Osteocyte (in vitro differentiated cells): ENCODE results near the gene SLC38A8. TPM values are rescaled to one million over a fixed set of nuclear protein-coding genes. Genes with fewer than 3 reads are reported as not detected.

Experiments used
- DNase-seq: peaks from one replicate; pipeline ENCODE4 v3.0.0; 2021; ENCODE audit warnings: mixed read lengths; ENCODE audit not compliant: unreplicated experiment; ENCODE audit errors: extremely low spot score
- H3K27ac Mint-ChIP-seq: one replicate; pipeline ENCODE4 v1.8.0; 2021; ENCODE audit warnings: mild to moderate bottlenecking, mixed read lengths; ENCODE audit not compliant: unreplicated experiment
- H3K27me3 Mint-ChIP-seq: one replicate; pipeline ENCODE4 v1.8.0; 2021; ENCODE audit warnings: mixed read lengths; ENCODE audit not compliant: unreplicated experiment
- H3K36me3 Mint-ChIP-seq: one replicate; pipeline ENCODE4 v1.8.0; 2021; ENCODE audit warnings: mixed read lengths; ENCODE audit not compliant: unreplicated experiment
- H3K4me1 Mint-ChIP-seq: one replicate; pipeline ENCODE4 v1.8.0; 2021; ENCODE audit warnings: mixed read lengths; ENCODE audit not compliant: unreplicated experiment
- H3K4me3 Mint-ChIP-seq: one replicate; pipeline ENCODE4 v1.8.0; 2021; ENCODE audit warnings: mild to moderate bottlenecking, moderate library complexity, mixed read lengths; ENCODE audit not compliant: unreplicated experiment
- H3K9me3 Mint-ChIP-seq: one replicate; pipeline ENCODE4 v1.8.0; 2021; ENCODE audit warnings: mixed read lengths; ENCODE audit not compliant: unreplicated experiment
- long read RNA-seq: library from polyadenylated mRNA; unstranded; transcript quantifications from one replicate; pipeline ENCODE4 v2.0.0, GENCODE V29; 2021
- total RNA-seq: library from RNA; stranded (reverse); gene quantifications from 2 replicates; pipeline ENCODE4 v1.2.1, GENCODE V29; 2021
- TF ChIP-seq, protein P1 (sequence below): fragments of 200-600 bp; sonication (generic); IDR thresholded peaks from 2 replicates; pipeline ENCODE4 v1.5.0; 2021; ENCODE audit warnings: antibody characterized with exemption, mild to moderate bottlenecking, moderate library complexity

SLC38A8 gene
- not detected in 2 replicates for total RNA-seq
- long read RNA-seq = 0 reads

DNA sequence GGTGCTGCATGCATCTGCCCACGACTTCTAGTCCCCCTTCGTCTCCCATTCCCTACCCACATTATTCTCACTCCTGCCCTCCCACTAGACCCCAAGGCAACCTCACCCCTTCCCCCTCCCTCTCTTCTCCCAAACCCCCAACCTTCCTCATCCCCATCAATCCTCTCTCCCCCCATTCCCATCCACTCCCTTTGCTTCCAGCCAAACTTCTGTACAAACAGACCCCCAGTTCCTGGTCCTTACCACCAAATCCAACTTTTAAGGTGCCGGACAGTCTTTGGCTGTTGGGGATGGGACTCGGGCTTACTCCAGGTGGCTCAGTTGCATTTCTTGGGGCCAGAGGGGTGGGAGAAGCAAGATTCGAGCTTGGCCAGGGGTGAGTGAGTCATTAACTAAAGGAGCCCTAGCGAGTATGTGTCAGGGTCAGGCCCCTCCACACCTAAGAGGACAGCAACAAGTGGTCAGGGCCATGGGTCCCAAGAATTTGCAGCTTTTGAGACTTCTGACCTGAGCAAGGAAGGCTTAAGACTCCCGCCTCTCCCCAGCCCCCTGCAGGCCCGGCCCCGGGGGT is at the start of gene SLC38A8:
Gene SLC38A8, minus strand, starts transcription at position 488 of the 571 bp plus-strand sequence. CDS start 638 bp downstream, outside the sequence.
- no peak within 1 kb of the TSS for H3K27ac Mint-ChIP-seq
- DNase-seq = no peak
- H3K27me3 Mint-ChIP-seq = peaks cover 18% of the 10 kb centered on the region
- H3K9me3 Mint-ChIP-seq = no peaks in the 10 kb centered on the region
- H3K36me3 Mint-ChIP-seq = no peaks in the 10 kb centered on the region
- H3K4me3 Mint-ChIP-seq = no peak within 1 kb of the TSS
- TF ChIP-seq, protein P1, sequence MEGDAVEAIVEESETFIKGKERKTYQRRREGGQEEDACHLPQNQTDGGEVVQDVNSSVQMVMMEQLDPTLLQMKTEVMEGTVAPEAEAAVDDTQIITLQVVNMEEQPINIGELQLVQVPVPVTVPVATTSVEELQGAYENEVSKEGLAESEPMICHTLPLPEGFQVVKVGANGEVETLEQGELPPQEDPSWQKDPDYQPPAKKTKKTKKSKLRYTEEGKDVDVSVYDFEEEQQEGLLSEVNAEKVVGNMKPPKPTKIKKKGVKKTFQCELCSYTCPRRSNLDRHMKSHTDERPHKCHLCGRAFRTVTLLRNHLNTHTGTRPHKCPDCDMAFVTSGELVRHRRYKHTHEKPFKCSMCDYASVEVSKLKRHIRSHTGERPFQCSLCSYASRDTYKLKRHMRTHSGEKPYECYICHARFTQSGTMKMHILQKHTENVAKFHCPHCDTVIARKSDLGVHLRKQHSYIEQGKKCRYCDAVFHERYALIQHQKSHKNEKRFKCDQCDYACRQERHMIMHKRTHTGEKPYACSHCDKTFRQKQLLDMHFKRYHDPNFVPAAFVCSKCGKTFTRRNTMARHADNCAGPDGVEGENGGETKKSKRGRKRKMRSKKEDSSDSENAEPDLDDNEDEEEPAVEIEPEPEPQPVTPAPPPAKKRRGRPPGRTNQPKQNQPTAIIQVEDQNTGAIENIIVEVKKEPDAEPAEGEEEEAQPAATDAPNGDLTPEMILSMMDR = no peak
- peaks cover 3% of the 10 kb centered on the region for H3K4me1 Mint-ChIP-seq

GRCh38 chr16:84091460-84091859 is 48.9 kb upstream of the SLC38A8 start:
- peaks cover 65% of the 10 kb centered on the region for H3K36me3 Mint-ChIP-seq
- no peak overlapping the region for H3K4me3 Mint-ChIP-seq
- no peaks in the 10 kb centered on the region for H3K27me3 Mint-ChIP-seq
- H3K9me3 Mint-ChIP-seq = no peaks in the 10 kb centered on the region
- no peak for DNase-seq
- TF ChIP-seq, protein P1 = no peak
- no peak overlapping the region for H3K27ac Mint-ChIP-seq
- no peaks in the 10 kb centered on the region for H3K4me1 Mint-ChIP-seq

DNA sequence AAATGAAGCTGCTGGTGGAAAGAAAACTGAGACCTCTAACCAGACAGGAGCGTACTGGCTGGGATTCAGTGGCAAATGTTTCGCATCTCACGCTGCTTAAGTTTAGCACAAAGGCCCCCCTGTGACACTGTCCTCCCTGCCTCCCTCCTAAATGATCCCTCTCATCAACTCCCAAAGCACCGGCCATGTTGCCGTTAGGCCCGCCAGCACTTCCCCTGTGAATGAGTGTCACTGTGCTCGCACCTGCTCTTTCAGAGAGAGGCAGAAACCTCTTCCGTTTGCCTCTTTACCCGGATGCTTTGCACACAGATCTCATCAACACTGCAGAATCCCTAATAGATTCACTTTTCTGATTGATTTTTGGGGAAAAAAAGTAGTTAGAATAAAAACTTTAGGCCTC is 47.6 kb upstream of the SLC38A8 start:
- no peaks in the 10 kb centered on the region for H3K27me3 Mint-ChIP-seq
- peaks cover 61% of the 10 kb centered on the region for H3K36me3 Mint-ChIP-seq
- no peaks in the 10 kb centered on the region for H3K4me1 Mint-ChIP-seq
- H3K27ac Mint-ChIP-seq = no peak overlapping the region
- no peak overlapping the region for H3K4me3 Mint-ChIP-seq
- no peaks in the 10 kb centered on the region for H3K9me3 Mint-ChIP-seq
- peak; percentile 49 for DNase-seq
- TF ChIP-seq, protein P1 = no peak

DNA sequence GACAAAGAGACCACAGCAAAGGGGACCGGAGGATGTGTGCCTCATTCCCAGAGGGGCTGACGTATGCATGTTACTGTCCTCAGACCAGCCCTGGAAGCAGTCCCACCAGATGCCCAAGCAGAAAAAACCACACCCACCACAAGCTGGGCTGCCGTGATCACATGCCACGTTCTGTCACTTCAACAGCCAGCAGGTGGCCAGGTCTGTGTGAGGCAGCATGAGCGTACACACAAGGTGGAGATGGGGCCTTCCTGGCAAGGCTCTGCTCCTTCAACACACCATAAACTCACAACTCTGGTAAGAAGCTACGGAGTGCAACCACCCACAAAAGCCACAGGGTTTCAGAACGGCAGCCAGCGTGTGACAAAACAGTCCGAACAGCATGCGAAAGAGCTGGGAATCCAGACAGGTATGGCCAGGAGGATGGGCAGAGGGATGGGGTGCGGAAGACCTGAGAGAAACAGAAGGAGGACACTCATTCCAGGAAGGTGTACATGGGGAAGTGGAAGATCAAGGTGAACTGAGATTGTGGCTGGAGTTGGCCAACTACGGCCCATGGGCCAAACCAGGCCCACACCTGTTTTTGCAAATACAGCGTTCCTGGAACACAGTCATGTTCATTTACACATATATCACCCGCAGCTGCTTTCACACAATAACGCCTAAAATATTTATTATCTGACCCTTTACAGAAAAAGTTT is 46.2 kb upstream of the SLC38A8 start:
- H3K27ac Mint-ChIP-seq = no peak overlapping the region
- H3K36me3 Mint-ChIP-seq = peaks cover 54% of the 10 kb centered on the region
- H3K4me3 Mint-ChIP-seq = no peak overlapping the region
- H3K4me1 Mint-ChIP-seq = no peaks in the 10 kb centered on the region
- H3K9me3 Mint-ChIP-seq = no peaks in the 10 kb centered on the region
- peak; percentile 44 for DNase-seq
- H3K27me3 Mint-ChIP-seq = no peaks in the 10 kb centered on the region
- TF ChIP-seq, protein P1 = no peak

DNA sequence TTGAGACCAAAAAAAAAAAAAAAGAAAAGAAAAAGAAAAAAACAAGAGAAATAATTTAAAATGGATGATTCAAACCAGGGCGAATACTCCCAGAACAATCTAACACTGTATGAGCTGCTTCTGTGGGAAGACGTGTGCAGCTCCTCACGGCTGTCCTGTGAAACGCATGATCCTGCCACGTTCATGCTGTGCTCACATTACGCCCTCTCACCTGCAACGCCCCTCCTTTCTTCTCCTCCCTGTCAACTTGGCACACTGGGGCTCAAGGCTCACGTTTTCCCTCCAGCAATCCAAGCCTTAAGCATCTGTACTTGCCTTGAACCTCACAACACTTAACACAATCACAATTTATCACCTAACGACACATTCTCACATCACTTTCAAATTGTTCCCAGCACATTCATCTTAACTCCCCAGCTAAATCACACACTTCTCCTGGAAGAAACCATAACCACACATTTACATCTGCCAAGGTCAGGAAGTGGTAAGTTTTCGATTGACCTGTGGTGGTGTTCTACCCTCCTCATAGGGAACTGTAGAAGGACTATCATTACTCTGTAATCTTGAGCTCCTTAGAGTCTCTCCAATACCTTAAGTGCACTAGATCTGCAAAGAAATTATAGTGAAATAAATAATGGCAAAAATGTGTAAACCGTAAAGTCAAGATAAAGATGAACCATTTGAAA is 45.0 kb upstream of the SLC38A8 start:
- TF ChIP-seq, protein P1 = no peak
- no peak overlapping the region for H3K27ac Mint-ChIP-seq
- DNase-seq = no peak
- peaks cover 47% of the 10 kb centered on the region for H3K36me3 Mint-ChIP-seq
- H3K4me3 Mint-ChIP-seq = no peak overlapping the region
- H3K9me3 Mint-ChIP-seq = no peaks in the 10 kb centered on the region
- no peaks in the 10 kb centered on the region for H3K4me1 Mint-ChIP-seq
- no peaks in the 10 kb centered on the region for H3K27me3 Mint-ChIP-seq
